Neural cell (in vitro differentiated cells): ENCODE data around the gene RIMS1. TPM values are rescaled to one million over a fixed set of nuclear protein-coding genes. Genes with fewer than 3 reads are reported as not detected.

ENCODE experiments used
- H2AFZ ChIP-seq: fragments of 200-600, 300-800 bp; sonication (generic), shearing (Covaris generic); 2 replicates; pipeline ENCODE4 v1.6.0; 2014; ENCODE audit warnings: low read depth, mild to moderate bottlenecking, antibody characterized with exemption, low read length, moderate library complexity
- H3F3A ChIP-seq: fragments of 200-600 bp; shearing (Covaris generic); 2 replicates; pipeline ENCODE4 v1.6.1; 2016; ENCODE audit warnings: mild to moderate bottlenecking, moderate library complexity, mixed read lengths, antibody characterized with exemption, low read length; ENCODE audit not compliant: insufficient read depth, poor library complexity, severe bottlenecking
- H3K27ac ChIP-seq: fragments of 200-600, 300-800 bp; sonication (generic), shearing (Covaris generic); 2 replicates; pipeline ENCODE4 v1.5.1; 2014; ENCODE audit warnings: mild to moderate bottlenecking, low read length, moderate library complexity
- H3K27me3 ChIP-seq: fragments of 300-800, 200-600 bp; sonication (generic), shearing (Covaris generic); 2 replicates; pipeline ENCODE4 v1.6.0; 2014; ENCODE audit warnings: mild to moderate bottlenecking, low read depth, low read length, moderate library complexity; ENCODE audit not compliant: insufficient read depth
- H3K36me3 ChIP-seq: fragments of 300-800, 200-600 bp; sonication (generic), shearing (Covaris generic); 2 replicates; pipeline ENCODE4 v1.5.1; 2014; ENCODE audit warnings: mild to moderate bottlenecking, antibody characterized with exemption, low read length, moderate library complexity; ENCODE audit not compliant: insufficient read depth
- H3K4me2 ChIP-seq: fragments of 300-800, 200-600 bp; sonication (generic), shearing (Covaris generic); 2 replicates; pipeline ENCODE4 v1.6.0; 2014; ENCODE audit warnings: mild to moderate bottlenecking, low read length
- H3K4me3 ChIP-seq: fragments of 300-800, 200-600 bp; sonication (generic), shearing (Covaris generic); 2 replicates; pipeline ENCODE4 v1.5.1; 2014; ENCODE audit warnings: mild to moderate bottlenecking, low read length, moderate library complexity
- H3K79me2 ChIP-seq: fragments of 200-600 bp; shearing (Covaris generic); replicated peaks from 2 replicates; pipeline ENCODE4 v1.6.0; 2014; ENCODE audit warnings: mild to moderate bottlenecking, low read length, moderate library complexity; ENCODE audit not compliant: insufficient read depth
- H3K9ac ChIP-seq: fragments of 300-800, 200-600 bp; sonication (generic), shearing (Covaris generic); 2 replicates; pipeline ENCODE4 v1.6.1; 2016; ENCODE audit warnings: mild to moderate bottlenecking, low read length, mixed read lengths
- H3K9me2 ChIP-seq: fragments of 200-600 bp; shearing (Covaris generic); 2 replicates; pipeline ENCODE4 v1.6.1; 2016; ENCODE audit warnings: mild to moderate bottlenecking, low read length, mixed read lengths; ENCODE audit not compliant: insufficient read depth
- H3K9me3 ChIP-seq: fragments of 200-600, 300-800 bp; sonication (generic), shearing (Covaris generic); 2 replicates; pipeline ENCODE4 v1.6.1; 2016; ENCODE audit warnings: mild to moderate bottlenecking, mixed run types, low read length, moderate library complexity, mixed read lengths
- H4K20me1 ChIP-seq: fragments of 200-600 bp; shearing (Covaris generic); 2 replicates; pipeline ENCODE4 v1.6.1; 2016; ENCODE audit warnings: mild to moderate bottlenecking, mixed run types; ENCODE audit not compliant: insufficient read depth
- CTCF ChIP-seq: fragments of 450-650 bp; IDR thresholded peaks from 2 replicates; pipeline ENCODE4 v1.5.1; 2014; ENCODE audit warnings: antibody characterized with exemption, mild to moderate bottlenecking, moderate library complexity; ENCODE audit not compliant: poor library complexity, severe bottlenecking
- EP300 ChIP-seq: fragments of 450-650 bp; conservative IDR thresholded peaks from 2 replicates; pipeline ENCODE4 v1.6.1; 2014; ENCODE audit warnings: antibody characterized with exemption, mild to moderate bottlenecking, moderate library complexity; ENCODE audit not compliant: poor library complexity, severe bottlenecking
- EZH2 ChIP-seq: fragments of 200-600, 300-800 bp; shearing (Covaris generic), sonication (generic); IDR thresholded peaks from 2 replicates; pipeline ENCODE4 v1.6.1; 2014; ENCODE audit warnings: antibody characterized with exemption, low read length, borderline replicate concordance, mild to moderate bottlenecking; ENCODE audit not compliant: insufficient read depth, poor library complexity, severe bottlenecking
- MXI1 ChIP-seq: fragments of 450-650 bp; conservative IDR thresholded peaks from 2 replicates; pipeline ENCODE4 v1.6.1; 2014; ENCODE audit warnings: antibody characterized with exemption, mild to moderate bottlenecking; ENCODE audit not compliant: poor library complexity, severe bottlenecking
- POLR2AphosphoS5 ChIP-seq: IDR thresholded peaks from 2 replicates; pipeline ENCODE4 v1.6.1; 2012
- RAD21 ChIP-seq: fragments of 450-650 bp; conservative IDR thresholded peaks from 2 replicates; pipeline ENCODE4 v1.6.1; 2014; ENCODE audit warnings: antibody characterized with exemption, mild to moderate bottlenecking, moderate library complexity
- SMC3 ChIP-seq: fragments of 450-650 bp; conservative IDR thresholded peaks from 2 replicates; pipeline ENCODE4 v1.6.1; 2014; ENCODE audit warnings: antibody characterized with exemption, mild to moderate bottlenecking, moderate library complexity; ENCODE audit not compliant: poor library complexity
- TAF1 ChIP-seq: IDR thresholded peaks from 2 replicates; pipeline ENCODE4 v1.6.1; 2012; ENCODE audit warnings: low read depth
- polyA plus RNA-seq: library from polyadenylated mRNA; depleted of rRNA; stranded (reverse); fragments of >200 nt; gene quantifications from 2 replicates; pipeline ENCODE4 v1.2.3, GENCODE V29; 2014
- TF ChIP-seq, protein P1 (sequence below): IDR thresholded peaks from 2 replicates; pipeline ENCODE4 v1.6.1; 2012; ENCODE audit warnings: borderline replicate concordance

RIMS1 gene
- polyA plus RNA-seq, 1 donor from 2014 or later, result 17.8 TPM

DNA sequence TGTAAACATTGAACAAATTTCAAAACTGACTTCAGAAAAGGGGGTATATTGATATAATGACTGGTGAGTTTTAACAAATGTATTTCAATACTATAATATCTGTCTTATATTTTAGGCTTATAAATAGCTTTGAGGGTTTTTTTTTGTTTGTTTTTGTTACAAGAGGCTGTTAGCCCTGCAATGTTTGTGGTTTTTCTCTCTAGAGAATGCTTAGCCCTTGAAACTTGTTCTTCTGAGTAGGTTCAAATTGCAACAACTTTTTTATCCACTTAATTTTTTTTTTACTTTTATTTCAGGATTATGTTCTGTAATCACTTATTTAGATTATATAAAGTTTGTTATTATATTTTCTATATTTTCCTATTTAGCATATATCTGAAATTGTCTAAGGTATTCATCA is 333.2 kb downstream of the RIMS1 start:
- H4K20me1 ChIP-seq, result no peaks in the 10 kb centered on the region
- no peaks in the 10 kb centered on the region for H3F3A ChIP-seq
- no peaks in the 10 kb centered on the region for H3K9me3 ChIP-seq
- H3K36me3 ChIP-seq, result no peaks in the 10 kb centered on the region
- H3K4me3 ChIP-seq, result no peak overlapping the region
- H2AFZ ChIP-seq, result no peak overlapping the region
- H3K27ac ChIP-seq, result no peak overlapping the region
- TF ChIP-seq EZH2 (no peak), TAF1 (no peak), SMC3 (no peak), POLR2AphosphoS5 (no peak), CTCF (no peak), RAD21 (no peak), MXI1 (no peak), EP300 (no peak)
- TF ChIP-seq, protein P1, sequence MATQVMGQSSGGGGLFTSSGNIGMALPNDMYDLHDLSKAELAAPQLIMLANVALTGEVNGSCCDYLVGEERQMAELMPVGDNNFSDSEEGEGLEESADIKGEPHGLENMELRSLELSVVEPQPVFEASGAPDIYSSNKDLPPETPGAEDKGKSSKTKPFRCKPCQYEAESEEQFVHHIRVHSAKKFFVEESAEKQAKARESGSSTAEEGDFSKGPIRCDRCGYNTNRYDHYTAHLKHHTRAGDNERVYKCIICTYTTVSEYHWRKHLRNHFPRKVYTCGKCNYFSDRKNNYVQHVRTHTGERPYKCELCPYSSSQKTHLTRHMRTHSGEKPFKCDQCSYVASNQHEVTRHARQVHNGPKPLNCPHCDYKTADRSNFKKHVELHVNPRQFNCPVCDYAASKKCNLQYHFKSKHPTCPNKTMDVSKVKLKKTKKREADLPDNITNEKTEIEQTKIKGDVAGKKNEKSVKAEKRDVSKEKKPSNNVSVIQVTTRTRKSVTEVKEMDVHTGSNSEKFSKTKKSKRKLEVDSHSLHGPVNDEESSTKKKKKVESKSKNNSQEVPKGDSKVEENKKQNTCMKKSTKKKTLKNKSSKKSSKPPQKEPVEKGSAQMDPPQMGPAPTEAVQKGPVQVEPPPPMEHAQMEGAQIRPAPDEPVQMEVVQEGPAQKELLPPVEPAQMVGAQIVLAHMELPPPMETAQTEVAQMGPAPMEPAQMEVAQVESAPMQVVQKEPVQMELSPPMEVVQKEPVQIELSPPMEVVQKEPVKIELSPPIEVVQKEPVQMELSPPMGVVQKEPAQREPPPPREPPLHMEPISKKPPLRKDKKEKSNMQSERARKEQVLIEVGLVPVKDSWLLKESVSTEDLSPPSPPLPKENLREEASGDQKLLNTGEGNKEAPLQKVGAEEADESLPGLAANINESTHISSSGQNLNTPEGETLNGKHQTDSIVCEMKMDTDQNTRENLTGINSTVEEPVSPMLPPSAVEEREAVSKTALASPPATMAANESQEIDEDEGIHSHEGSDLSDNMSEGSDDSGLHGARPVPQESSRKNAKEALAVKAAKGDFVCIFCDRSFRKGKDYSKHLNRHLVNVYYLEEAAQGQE, result no peak
- no peaks in the 10 kb centered on the region for H3K9me2 ChIP-seq
- H3K27me3 ChIP-seq, result no peaks in the 10 kb centered on the region
- no peak overlapping the region for H3K4me2 ChIP-seq
- no peak overlapping the region for H3K9ac ChIP-seq
- H3K79me2 ChIP-seq, result no peaks in the 10 kb centered on the region

- Histone ChIP-seq H2AFZ (no peak overlapping the region), H3K4me2 (no peak overlapping the region), H3K27me3 (no peaks in the 10 kb centered on the region), H3K79me2 (no peaks in the 10 kb centered on the region), H3K27ac (no peak overlapping the region), H3K9ac (no peak overlapping the region), H3K36me3 (no peaks in the 10 kb centered on the region), H3F3A (no peaks in the 10 kb centered on the region), H3K4me3 (no peak overlapping the region), H4K20me1 (no peaks in the 10 kb centered on the region), H3K9me3 (no peaks in the 10 kb centered on the region), H3K9me2 (no peaks in the 10 kb centered on the region)
- TF ChIP-seq EP300 (no peak), EZH2 (no peak), POLR2AphosphoS5 (no peak), TAF1 (no peak), CTCF (no peak)
- TF ChIP-seq, protein P1, result no peak
Observed at GRCh38 chr6:72238021-72238420, 351.7 kb downstream of the RIMS1 start.
